ENCODE results near the gene RBP5.

RBP5 gene

GRCh38 chr12:7142056-7142644, 13.5 kb upstream of the RBP5 start:
- TF ChIP-seq, protein P1, sequence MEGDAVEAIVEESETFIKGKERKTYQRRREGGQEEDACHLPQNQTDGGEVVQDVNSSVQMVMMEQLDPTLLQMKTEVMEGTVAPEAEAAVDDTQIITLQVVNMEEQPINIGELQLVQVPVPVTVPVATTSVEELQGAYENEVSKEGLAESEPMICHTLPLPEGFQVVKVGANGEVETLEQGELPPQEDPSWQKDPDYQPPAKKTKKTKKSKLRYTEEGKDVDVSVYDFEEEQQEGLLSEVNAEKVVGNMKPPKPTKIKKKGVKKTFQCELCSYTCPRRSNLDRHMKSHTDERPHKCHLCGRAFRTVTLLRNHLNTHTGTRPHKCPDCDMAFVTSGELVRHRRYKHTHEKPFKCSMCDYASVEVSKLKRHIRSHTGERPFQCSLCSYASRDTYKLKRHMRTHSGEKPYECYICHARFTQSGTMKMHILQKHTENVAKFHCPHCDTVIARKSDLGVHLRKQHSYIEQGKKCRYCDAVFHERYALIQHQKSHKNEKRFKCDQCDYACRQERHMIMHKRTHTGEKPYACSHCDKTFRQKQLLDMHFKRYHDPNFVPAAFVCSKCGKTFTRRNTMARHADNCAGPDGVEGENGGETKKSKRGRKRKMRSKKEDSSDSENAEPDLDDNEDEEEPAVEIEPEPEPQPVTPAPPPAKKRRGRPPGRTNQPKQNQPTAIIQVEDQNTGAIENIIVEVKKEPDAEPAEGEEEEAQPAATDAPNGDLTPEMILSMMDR (IDR thresholded peaks at IDR 0.05; ENCODE audit: insufficient read depth, missing control alignments): peak; percentile 63
- FAIRE-seq (no peak), DNase-seq (ENCODE audit: insufficient read length, low spot score) (no peak)

GRCh38 chr12:7141351-7142005, 12.8 kb upstream of the RBP5 start:
- FAIRE-seq: no peak
- TF ChIP-seq, protein P1 (IDR thresholded peaks at IDR 0.05; ENCODE audit: insufficient read depth, missing control alignments): no peak
- no peak for DNase-seq (ENCODE audit: insufficient read length, low spot score)

GRCh38 chr12:7139200-7139599, 10.5 kb upstream of the RBP5 start:
- TF ChIP-seq, protein P1 (IDR thresholded peaks at IDR 0.05; ENCODE audit: insufficient read depth, missing control alignments): no peak
- FAIRE-seq: no peak

GRCh38 chr12:7137908-7138307, 9.2 kb upstream of the RBP5 start:
- DNase-seq (ENCODE audit: insufficient read length, low spot score) (no peak), FAIRE-seq (no peak)

More at GRCh38 chr12:7139200-7139599, 10.5 kb upstream of the RBP5 start:
- no peak for DNase-seq (ENCODE audit: insufficient read length, low spot score)

DNA sequence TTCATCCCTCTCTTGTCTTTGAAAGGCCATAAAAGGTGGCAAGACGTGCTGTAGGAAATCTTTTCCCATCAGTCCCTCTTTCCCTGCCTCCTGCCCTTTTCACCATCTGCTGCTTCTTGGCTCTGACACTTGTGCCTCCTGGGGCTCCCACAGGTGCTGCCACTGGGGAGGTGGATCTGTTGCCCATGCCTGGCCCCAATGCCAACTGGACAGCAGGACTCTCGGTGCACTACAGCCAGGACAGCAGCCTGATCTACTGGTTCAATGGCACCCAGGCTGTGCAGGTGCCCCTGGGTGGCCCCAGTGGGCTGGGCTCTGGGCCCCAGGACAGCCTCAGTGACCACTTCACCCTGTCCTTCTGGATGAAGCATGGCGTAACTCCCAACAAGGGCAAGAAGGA, 8.0 kb upstream of the RBP5 start:
- FAIRE-seq (no peak), DNase-seq (ENCODE audit: insufficient read length, low spot score) (no peak)
- TF ChIP-seq, protein P1 (IDR thresholded peaks at IDR 0.05; ENCODE audit: insufficient read depth, missing control alignments): no peak

More at GRCh38 chr12:7137908-7138307, 9.2 kb upstream of the RBP5 start:
- TF ChIP-seq, protein P1 (IDR thresholded peaks at IDR 0.05; ENCODE audit: insufficient read depth, missing control alignments): no peak

- TF ChIP-seq, protein P1 (IDR thresholded peaks at IDR 0.05; ENCODE audit: insufficient read depth, missing control alignments): no peak
- FAIRE-seq: no peak
- DNase-seq (ENCODE audit: insufficient read length, low spot score): no peak
Measured at GRCh38 chr12:7136071-7136470, 7.4 kb upstream of the RBP5 start.

Measured in D721Med (cell line).